ENCODE data around the gene CHCHD10.

CHCHD10 gene

GRCh38 chr22:23782252-23782651 is 14.5 kb upstream of the CHCHD10 start:
- DNase-seq (ENCODE audit: low read depth): no peak
- H3K4me3 ChIP-seq (ENCODE audit: low read length): no peak overlapping the region
- TF ChIP-seq, protein P1, sequence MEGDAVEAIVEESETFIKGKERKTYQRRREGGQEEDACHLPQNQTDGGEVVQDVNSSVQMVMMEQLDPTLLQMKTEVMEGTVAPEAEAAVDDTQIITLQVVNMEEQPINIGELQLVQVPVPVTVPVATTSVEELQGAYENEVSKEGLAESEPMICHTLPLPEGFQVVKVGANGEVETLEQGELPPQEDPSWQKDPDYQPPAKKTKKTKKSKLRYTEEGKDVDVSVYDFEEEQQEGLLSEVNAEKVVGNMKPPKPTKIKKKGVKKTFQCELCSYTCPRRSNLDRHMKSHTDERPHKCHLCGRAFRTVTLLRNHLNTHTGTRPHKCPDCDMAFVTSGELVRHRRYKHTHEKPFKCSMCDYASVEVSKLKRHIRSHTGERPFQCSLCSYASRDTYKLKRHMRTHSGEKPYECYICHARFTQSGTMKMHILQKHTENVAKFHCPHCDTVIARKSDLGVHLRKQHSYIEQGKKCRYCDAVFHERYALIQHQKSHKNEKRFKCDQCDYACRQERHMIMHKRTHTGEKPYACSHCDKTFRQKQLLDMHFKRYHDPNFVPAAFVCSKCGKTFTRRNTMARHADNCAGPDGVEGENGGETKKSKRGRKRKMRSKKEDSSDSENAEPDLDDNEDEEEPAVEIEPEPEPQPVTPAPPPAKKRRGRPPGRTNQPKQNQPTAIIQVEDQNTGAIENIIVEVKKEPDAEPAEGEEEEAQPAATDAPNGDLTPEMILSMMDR (conservative IDR thresholded peaks at IDR 0.05; ENCODE audit: low read length): no peak

DNA sequence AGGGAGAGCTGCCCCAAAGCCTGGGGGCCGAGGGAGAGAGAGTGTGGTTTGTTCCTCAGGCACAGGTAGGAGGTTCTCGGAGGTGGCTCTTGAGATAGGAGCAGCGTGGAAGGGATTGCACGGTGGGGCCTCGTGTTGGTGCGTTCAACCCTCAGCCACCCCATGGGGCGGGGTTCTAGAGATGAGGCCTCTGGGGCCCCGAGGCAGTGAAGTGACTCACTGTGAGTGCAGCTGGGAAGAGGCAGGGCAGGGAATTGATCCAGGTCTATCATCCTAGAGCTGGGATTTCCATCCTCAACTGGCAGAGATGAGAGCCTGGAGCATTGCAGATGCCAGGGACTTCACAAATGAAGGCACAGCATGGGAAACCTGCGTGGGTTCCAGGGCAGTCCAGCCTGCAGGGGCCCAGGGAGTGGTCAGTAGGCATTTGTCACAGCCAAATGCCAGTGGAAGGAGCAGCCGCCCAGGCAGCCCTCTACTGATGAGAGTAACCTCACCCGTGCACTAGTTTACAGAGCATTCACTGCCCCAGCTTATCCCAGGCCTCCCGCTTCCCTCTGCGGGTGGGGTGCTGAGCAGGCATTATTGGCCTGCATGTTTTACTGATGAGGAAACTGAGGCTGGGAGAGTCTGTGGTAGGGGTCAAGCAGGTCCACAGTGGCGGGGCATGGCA is 13.9 kb upstream of the CHCHD10 start:
- no peak overlapping the region for H3K4me3 ChIP-seq (ENCODE audit: low read length)
- DNase-seq (ENCODE audit: low read depth): peak; percentile 79
- TF ChIP-seq, protein P1 (conservative IDR thresholded peaks at IDR 0.05; ENCODE audit: low read length): no peak

DNA sequence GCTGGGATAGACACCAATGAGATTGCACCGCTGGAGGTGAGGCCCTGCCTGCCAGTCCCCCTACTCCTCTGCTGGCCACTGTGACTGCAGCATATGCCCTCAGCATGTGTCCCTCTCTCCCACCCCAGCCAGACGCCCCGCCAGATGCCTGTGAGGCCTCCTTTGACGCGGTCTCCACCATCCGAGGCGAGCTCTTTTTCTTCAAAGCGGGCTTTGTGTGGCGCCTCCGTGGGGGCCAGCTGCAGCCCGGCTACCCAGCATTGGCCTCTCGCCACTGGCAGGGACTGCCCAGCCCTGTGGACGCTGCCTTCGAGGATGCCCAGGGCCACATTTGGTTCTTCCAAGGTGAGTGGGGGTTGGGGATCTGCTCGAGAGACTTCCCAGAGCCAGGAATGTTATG is 13.3 kb upstream of the CHCHD10 start:
- H3K4me3 ChIP-seq (ENCODE audit: low read length): no peak overlapping the region
- TF ChIP-seq, protein P1 (conservative IDR thresholded peaks at IDR 0.05; ENCODE audit: low read length): no peak
- no peak for DNase-seq (ENCODE audit: low read depth)

DNA sequence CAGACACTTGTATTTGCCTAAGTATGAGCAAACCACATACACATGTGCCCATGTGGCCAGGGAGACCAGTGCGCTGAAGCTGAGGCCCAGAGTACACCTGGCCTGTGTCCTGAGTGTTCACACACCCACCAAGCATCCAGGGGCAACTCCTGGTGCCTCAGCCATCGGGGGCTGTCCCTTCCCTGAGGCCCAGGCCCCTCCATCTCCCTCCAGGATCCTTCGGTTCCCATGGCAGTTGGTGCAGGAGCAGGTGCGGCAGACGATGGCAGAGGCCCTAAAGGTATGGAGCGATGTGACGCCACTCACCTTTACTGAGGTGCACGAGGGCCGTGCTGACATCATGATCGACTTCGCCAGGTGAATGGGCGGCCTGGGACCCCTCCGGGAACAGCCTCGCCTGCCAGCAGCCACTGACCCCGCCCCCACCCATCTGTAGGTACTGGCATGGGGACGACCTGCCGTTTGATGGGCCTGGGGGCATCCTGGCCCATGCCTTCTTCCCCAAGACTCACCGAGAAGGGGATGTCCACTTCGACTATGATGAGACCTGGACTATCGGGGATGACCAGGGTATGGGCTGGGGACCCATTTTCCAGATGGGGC is 12.5 kb upstream of the CHCHD10 start:
- no peak for DNase-seq (ENCODE audit: low read depth)
- TF ChIP-seq, protein P1 (conservative IDR thresholded peaks at IDR 0.05; ENCODE audit: low read length): no peak
- H3K4me3 ChIP-seq (ENCODE audit: low read length): no peak overlapping the region

GRCh38 chr22:23779731-23780130 is 12.0 kb upstream of the CHCHD10 start:
- DNase-seq (ENCODE audit: low read depth): no peak
- H3K4me3 ChIP-seq (ENCODE audit: low read length): no peak overlapping the region
- TF ChIP-seq, protein P1 (conservative IDR thresholded peaks at IDR 0.05; ENCODE audit: low read length): no peak

GRCh38 chr22:23779083-23779482 is 11.3 kb upstream of the CHCHD10 start:
- no peak for DNase-seq (ENCODE audit: low read depth)
- no peak overlapping the region for H3K4me3 ChIP-seq (ENCODE audit: low read length)
- TF ChIP-seq, protein P1 (conservative IDR thresholded peaks at IDR 0.05; ENCODE audit: low read length): no peak

DNA sequence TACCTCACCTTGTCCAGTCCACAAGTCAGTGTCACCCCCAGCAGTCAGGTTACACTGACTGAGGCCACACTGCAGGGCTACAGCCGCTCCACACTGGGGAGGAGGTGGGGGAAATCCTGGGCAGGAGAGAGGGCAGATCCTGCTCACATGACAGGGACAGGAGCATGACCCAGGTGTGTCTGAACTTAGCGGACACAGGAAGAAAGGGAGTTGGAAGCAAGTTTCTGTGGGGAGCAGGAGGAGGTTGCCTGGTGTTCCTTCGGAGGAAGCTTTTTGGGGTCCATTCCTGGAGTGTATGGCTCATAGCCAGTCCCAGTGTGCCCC is 10.8 kb upstream of the CHCHD10 start:
- TF ChIP-seq, protein P1 (conservative IDR thresholded peaks at IDR 0.05; ENCODE audit: low read length): no peak
- no peak overlapping the region for H3K4me3 ChIP-seq (ENCODE audit: low read length)

More for the DNA sequence above, 10.8 kb upstream of the CHCHD10 start:
- no peak for DNase-seq (ENCODE audit: low read depth)
